ENCODE results near the gene GPALPP1. TPM values are rescaled to one million over a fixed set of nuclear protein-coding genes. Genes with fewer than 3 reads are reported as not detected.
"Not testable (repeated sequence)": the region's sequence is repeated elsewhere in the genome, so short reads cannot be mapped to it uniquely, and the experiment has no call there.

GPALPP1 gene
- total RNA-seq, 2 experiments from 2014 or later = 25.0 to 26.9 TPM

- no peak for DNase-seq
- Mint-ChIP-seq H3K36me3 (ENCODE audit: low read depth) (peaks cover 33% of the 10 kb centered on the region), H3K4me3 (no peak overlapping the region), H3K27ac (no peak overlapping the region), H3K27me3 (ENCODE audit: low read depth) (no peaks in the 10 kb centered on the region), H3K4me1 (ENCODE audit: low read depth) (no peaks in the 10 kb centered on the region), H3K9me3 (no peaks in the 10 kb centered on the region)
- CTCF ChIA-PET = interaction anchor here (0.6 kb wide), 1 partner anchor 510 kb away, joined by 3 read pairs; no protein-coding TSS in a partner anchor
- intact Hi-C loops (cut with micrococcal nuclease) = no loop called here
These were observed 21.9 kb downstream of the GPALPP1 start for GRCh38 chr13:45011198-45011597.

- peaks cover 7% of the 10 kb centered on the region for H3K4me1 Mint-ChIP-seq (ENCODE audit: low read depth)
- H3K4me3 Mint-ChIP-seq = no peak overlapping the region
- intact Hi-C loops (cut with micrococcal nuclease) = no loop called here
- no peak for DNase-seq
- H3K27ac Mint-ChIP-seq = no peak overlapping the region
- CTCF ChIA-PET = interaction anchor here (1.3 kb wide), 1 partner anchor 32 kb away, joined by 3 read pairs; no protein-coding TSS in a partner anchor
- H3K36me3 Mint-ChIP-seq (ENCODE audit: low read depth) = peaks cover 27% of the 10 kb centered on the region
- no peaks in the 10 kb centered on the region for H3K9me3 Mint-ChIP-seq
- H3K27me3 Mint-ChIP-seq (ENCODE audit: low read depth) = no peaks in the 10 kb centered on the region
These were observed 26.0 kb downstream of the GPALPP1 start for GRCh38 chr13:45015300-45015699.

- intact Hi-C loops (cut with micrococcal nuclease) = no loop called here
- Mint-ChIP-seq H3K4me1 (ENCODE audit: low read depth) (peaks cover 7% of the 10 kb centered on the region), H3K9me3 (no peaks in the 10 kb centered on the region), H3K4me3 (no peak overlapping the region), H3K27me3 (ENCODE audit: low read depth) (no peaks in the 10 kb centered on the region), H3K27ac (no peak overlapping the region), H3K36me3 (ENCODE audit: low read depth) (peaks cover 22% of the 10 kb centered on the region)
- CTCF ChIA-PET = interaction anchor here (0.6 kb wide), 3 partner anchors 128 to 355 kb away, joined by 3 read pairs; no protein-coding TSS in a partner anchor
- DNase-seq = no peak
These were observed 27.6 kb downstream of the GPALPP1 start for GRCh38 chr13:45016792-45017425.

GRCh38 chr13:45019981-45020380, 30.6 kb downstream of the GPALPP1 start:
- H3K9me3 Mint-ChIP-seq; H3K4me3 Mint-ChIP-seq; H3K27me3 Mint-ChIP-seq (ENCODE audit: low read depth); intact Hi-C loops (cut with micrococcal nuclease); DNase-seq; H3K27ac Mint-ChIP-seq; H3K4me1 Mint-ChIP-seq (ENCODE audit: low read depth); CTCF ChIA-PET: not testable (repeated sequence)
- peaks cover 19% of the 10 kb centered on the region for H3K36me3 Mint-ChIP-seq (ENCODE audit: low read depth)

GRCh38 chr13:45021250-45021649, 31.9 kb downstream of the GPALPP1 start:
- CTCF ChIA-PET = interaction anchor here (1.1 kb wide), 1 partner anchor 26 kb away, joined by 7 read pairs; no protein-coding TSS in a partner anchor
- Mint-ChIP-seq H3K9me3 (no peaks in the 10 kb centered on the region), H3K27me3 (ENCODE audit: low read depth) (no peaks in the 10 kb centered on the region), H3K36me3 (ENCODE audit: low read depth) (peaks cover 16% of the 10 kb centered on the region), H3K27ac (no peak overlapping the region), H3K4me3 (no peak overlapping the region), H3K4me1 (ENCODE audit: low read depth) (peaks cover 7% of the 10 kb centered on the region)
- intact Hi-C loops (cut with micrococcal nuclease) = no loop called here
- DNase-seq = no peak

GRCh38 chr13:45024847-45025246, 35.5 kb downstream of the GPALPP1 start:
- no peak for DNase-seq
- Mint-ChIP-seq H3K27ac (no peak overlapping the region), H3K36me3 (ENCODE audit: low read depth) (peaks cover 16% of the 10 kb centered on the region), H3K4me1 (ENCODE audit: low read depth) (no peaks in the 10 kb centered on the region), H3K4me3 (no peak overlapping the region), H3K9me3 (no peaks in the 10 kb centered on the region), H3K27me3 (ENCODE audit: low read depth) (no peaks in the 10 kb centered on the region)
- intact Hi-C loops (cut with micrococcal nuclease) = no loop called here
- CTCF ChIA-PET = no interaction called here

GRCh38 chr13:45034342-45034741, 45.0 kb downstream of the GPALPP1 start:
- Mint-ChIP-seq H3K4me1 (ENCODE audit: low read depth) (no peaks in the 10 kb centered on the region), H3K36me3 (ENCODE audit: low read depth) (peaks cover 9% of the 10 kb centered on the region), H3K27ac (no peak overlapping the region), H3K9me3 (no peaks in the 10 kb centered on the region), H3K27me3 (ENCODE audit: low read depth) (no peaks in the 10 kb centered on the region), H3K4me3 (no peak overlapping the region)
- CTCF ChIA-PET = interaction anchor here (1.9 kb wide), 1 partner anchor 12 kb away, joined by 8 read pairs; no protein-coding TSS in a partner anchor
- no peak for DNase-seq
- intact Hi-C loops (cut with micrococcal nuclease) = no loop called here

GRCh38 chr13:45036206-45036605, 46.9 kb downstream of the GPALPP1 start:
- Mint-ChIP-seq H3K9me3 (no peaks in the 10 kb centered on the region), H3K4me3 (no peak overlapping the region), H3K27me3 (ENCODE audit: low read depth) (no peaks in the 10 kb centered on the region), H3K36me3 (ENCODE audit: low read depth) (peaks cover 9% of the 10 kb centered on the region), H3K4me1 (ENCODE audit: low read depth) (no peaks in the 10 kb centered on the region), H3K27ac (no peak overlapping the region)
- CTCF ChIA-PET = interaction anchor here (1.0 kb wide), 1 partner anchor 11 kb away, joined by 3 read pairs; no protein-coding TSS in a partner anchor
- DNase-seq = no peak
- intact Hi-C loops (cut with micrococcal nuclease) = no loop called here

GRCh38 chr13:45040173-45040572, 50.8 kb downstream of the GPALPP1 start:
- H3K9me3 Mint-ChIP-seq = no peaks in the 10 kb centered on the region
- intact Hi-C loops (cut with micrococcal nuclease) = loop anchor here (10.0 kb wide), 1 partner anchor 475 kb away; no protein-coding TSS in a partner anchor
- H3K4me1 Mint-ChIP-seq (ENCODE audit: low read depth) = no peaks in the 10 kb centered on the region
- CTCF ChIA-PET = interaction anchor here (0.6 kb wide), 1 partner anchor 744 kb away, joined by 4 read pairs; no protein-coding TSS in a partner anchor
- peaks cover 4% of the 10 kb centered on the region for H3K36me3 Mint-ChIP-seq (ENCODE audit: low read depth)
- H3K27ac Mint-ChIP-seq = no peak overlapping the region
- H3K4me3 Mint-ChIP-seq = no peak overlapping the region
- peaks cover 4% of the 10 kb centered on the region for H3K27me3 Mint-ChIP-seq (ENCODE audit: low read depth)
- no peak for DNase-seq

GRCh38 chr13:45040622-45041021, 51.3 kb downstream of the GPALPP1 start:
- no peak overlapping the region for H3K27ac Mint-ChIP-seq
- H3K36me3 Mint-ChIP-seq (ENCODE audit: low read depth) = peaks cover 4% of the 10 kb centered on the region
- H3K27me3 Mint-ChIP-seq (ENCODE audit: low read depth) = peaks cover 4% of the 10 kb centered on the region
- no peaks in the 10 kb centered on the region for H3K9me3 Mint-ChIP-seq
- CTCF ChIA-PET = interaction anchor here (0.6 to 1.2 kb wide), 2 partner anchors 129 to 242 kb away, joined by 3 read pairs; no protein-coding TSS in a partner anchor
- intact Hi-C loops (cut with micrococcal nuclease) = loop anchor here (10.0 kb wide), 1 partner anchor 474 kb away; no protein-coding TSS in a partner anchor
- no peak for DNase-seq
- no peak overlapping the region for H3K4me3 Mint-ChIP-seq
- H3K4me1 Mint-ChIP-seq (ENCODE audit: low read depth) = no peaks in the 10 kb centered on the region

GRCh38 chr13:45042539-45042938, 53.2 kb downstream of the GPALPP1 start:
- H3K36me3 Mint-ChIP-seq (ENCODE audit: low read depth) = peaks cover 4% of the 10 kb centered on the region
- no peak overlapping the region for H3K4me3 Mint-ChIP-seq
- intact Hi-C loops (cut with micrococcal nuclease) = loop anchor here (10.0 kb wide), 1 partner anchor 472 kb away; no protein-coding TSS in a partner anchor
- H3K9me3 Mint-ChIP-seq = no peaks in the 10 kb centered on the region
- peaks cover 8% of the 10 kb centered on the region for H3K4me1 Mint-ChIP-seq (ENCODE audit: low read depth)
- no peak for DNase-seq
- peaks cover 16% of the 10 kb centered on the region for H3K27me3 Mint-ChIP-seq (ENCODE audit: low read depth)
- no peak overlapping the region for H3K27ac Mint-ChIP-seq
- CTCF ChIA-PET = interaction anchor here (0.7 to 1.6 kb wide), 5 partner anchors 43 to 267 kb away, joined by 3 to 7 read pairs (median 3); no protein-coding TSS in a partner anchor

GRCh38 chr13:45046445-45046844, 57.1 kb downstream of the GPALPP1 start:
- Mint-ChIP-seq H3K27ac (no peak overlapping the region), H3K4me3 (peak overlapping the region; percentile 65), H3K9me3 (no peaks in the 10 kb centered on the region), H3K4me1 (ENCODE audit: low read depth) (peaks cover 21% of the 10 kb centered on the region), H3K36me3 (ENCODE audit: low read depth) (no peaks in the 10 kb centered on the region), H3K27me3 (ENCODE audit: low read depth) (peaks cover 23% of the 10 kb centered on the region)
- intact Hi-C loops (cut with micrococcal nuclease) = loop anchor here (2.0 to 10.0 kb wide), 3 partner anchors 442 to 564 kb away; no protein-coding TSS in a partner anchor
- CTCF ChIA-PET = interaction anchor here (0.5 to 5.1 kb wide), 35 partner anchors 8 to 966 kb away, joined by 3 to 132 read pairs (median 5); partner anchors contain the start of gene GTF2F2
- DNase-seq = no peak
